Measurements from ENCODE around the gene FAT1.

Gene FAT1

DNA sequence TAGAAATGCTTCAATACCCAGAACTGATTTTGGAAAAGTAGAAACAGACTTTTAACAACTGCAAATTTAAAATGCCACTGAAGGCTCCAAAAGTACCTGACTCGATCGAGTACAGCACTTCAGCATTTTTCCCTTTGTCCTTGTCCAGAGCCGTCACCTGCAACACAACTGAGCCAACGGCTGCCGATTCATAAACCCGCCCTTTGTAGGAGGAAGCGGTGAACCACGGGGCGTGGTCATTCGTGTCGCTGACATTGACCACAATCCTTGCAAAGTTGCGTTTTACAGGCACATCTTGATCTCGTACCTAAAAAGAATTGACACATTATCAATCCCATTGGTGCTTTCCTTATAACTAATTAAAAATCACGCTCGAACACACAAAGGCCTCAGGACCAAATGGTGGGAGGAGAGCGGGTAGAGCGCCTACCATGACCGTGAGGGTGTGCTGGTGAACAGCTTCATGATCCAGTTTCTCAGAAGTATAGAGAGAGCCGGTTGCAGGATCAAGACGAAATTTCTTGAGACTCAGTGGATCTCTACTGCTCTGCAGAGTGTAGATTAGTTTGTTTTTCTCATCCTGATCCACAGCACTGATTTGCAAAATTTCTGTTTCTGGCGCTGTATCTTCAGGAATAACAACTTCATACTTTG, 95.5 kb downstream of the FAT1 start:
- Histone ChIP-seq H3F3A (ENCODE audit: control insufficient read depth, insufficient read depth) (no peaks in the 10 kb centered on the region), H3K79me2 (ENCODE audit: control insufficient read depth, low read length) (no peaks in the 10 kb centered on the region), H3K36me3 (ENCODE audit: control insufficient read depth, low read length) (no peaks in the 10 kb centered on the region), H3K4me1 (ENCODE audit: control insufficient read depth, low read length) (no peaks in the 10 kb centered on the region), H3K4me2 (ENCODE audit: low read length) (no peak overlapping the region), H4K20me1 (ENCODE audit: control insufficient read depth, insufficient read depth, low read depth, low read length) (no peaks in the 10 kb centered on the region), H3K4me3 (ENCODE audit: low read length) (no peak overlapping the region), H3K9me2 (replicated peaks; ENCODE audit: control insufficient read depth, low read length) (no peaks in the 10 kb centered on the region), H3K9me3 (ENCODE audit: control insufficient read depth, insufficient read depth, low read length) (no peaks in the 10 kb centered on the region; the same call in 1 of the 2 replicates), H3K27me3 (ENCODE audit: control insufficient read depth, low read length) (no peaks in the 10 kb centered on the region), H3K27ac (ENCODE audit: low read depth, low read length) (no peak overlapping the region)
- TF ChIP-seq EZH2phosphoT487 (IDR thresholded peaks at IDR 0.05; ENCODE audit: borderline replicate concordance, low read length) (no peak), CTCF (IDR thresholded peaks at IDR 0.05; ENCODE audit: low read depth, low read length, poor library complexity, severe bottlenecking) (no peak)

DNA sequence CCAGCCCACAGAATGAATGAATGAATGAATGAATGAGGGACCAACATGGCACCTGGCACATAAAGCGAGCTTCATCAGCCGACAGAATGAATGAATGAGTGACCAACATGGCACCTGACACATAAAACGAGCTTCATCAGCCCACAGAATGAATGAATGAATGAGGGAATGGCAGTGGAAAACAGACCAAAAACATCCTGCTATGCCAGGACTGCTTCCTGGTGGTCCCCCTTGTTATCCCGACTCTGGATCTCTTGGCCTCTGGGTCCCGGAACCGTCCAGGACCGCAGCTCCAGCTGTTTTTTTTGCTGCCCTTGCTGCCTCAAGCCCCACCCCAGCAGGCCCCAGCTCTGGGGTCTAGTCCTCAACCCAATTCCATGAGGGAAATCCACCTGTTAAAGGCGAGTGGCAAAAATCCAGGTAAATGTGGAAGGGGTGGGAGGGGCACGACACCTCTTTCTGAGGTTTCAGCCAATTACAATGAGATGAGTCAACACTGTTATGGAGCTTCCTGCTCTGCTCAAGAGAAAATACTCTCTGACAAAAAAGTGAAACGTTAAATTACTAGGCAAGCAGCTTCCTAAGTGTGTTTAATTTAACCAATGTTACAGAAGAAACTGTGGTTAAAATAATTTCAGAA, 96.3 kb downstream of the FAT1 start:
- TF ChIP-seq EZH2phosphoT487 (IDR thresholded peaks at IDR 0.05; ENCODE audit: borderline replicate concordance, low read length) (no peak), CTCF (IDR thresholded peaks at IDR 0.05; ENCODE audit: low read depth, low read length, poor library complexity, severe bottlenecking) (no peak)
- Histone ChIP-seq H3K4me1 (ENCODE audit: control insufficient read depth, low read length) (no peaks in the 10 kb centered on the region), H3K27me3 (ENCODE audit: control insufficient read depth, low read length) (no peaks in the 10 kb centered on the region), H4K20me1 (ENCODE audit: control insufficient read depth, insufficient read depth, low read depth, low read length) (no peaks in the 10 kb centered on the region), H3K9me2 (replicated peaks; ENCODE audit: control insufficient read depth, low read length) (no peaks in the 10 kb centered on the region), H3K79me2 (ENCODE audit: control insufficient read depth, low read length) (no peaks in the 10 kb centered on the region), H3K36me3 (ENCODE audit: control insufficient read depth, low read length) (no peaks in the 10 kb centered on the region), H3K4me2 (ENCODE audit: low read length) (no peak overlapping the region), H3F3A (ENCODE audit: control insufficient read depth, insufficient read depth) (no peaks in the 10 kb centered on the region), H3K27ac (ENCODE audit: low read depth, low read length) (no peak overlapping the region), H3K4me3 (ENCODE audit: low read length) (no peak overlapping the region), H3K9me3 (ENCODE audit: control insufficient read depth, insufficient read depth, low read length) (no peaks in the 10 kb centered on the region; the same call in 1 of the 2 replicates)

GRCh38 chr4:186624951-186625350, 98.7 kb downstream of the FAT1 start:
- TF ChIP-seq CTCF (IDR thresholded peaks at IDR 0.05; ENCODE audit: low read depth, low read length, poor library complexity, severe bottlenecking) (no peak), EZH2phosphoT487 (IDR thresholded peaks at IDR 0.05; ENCODE audit: borderline replicate concordance, low read length) (no peak)
- Histone ChIP-seq H3K9me2 (replicated peaks; ENCODE audit: control insufficient read depth, low read length) (no peaks in the 10 kb centered on the region), H3K27me3 (ENCODE audit: control insufficient read depth, low read length) (no peaks in the 10 kb centered on the region), H3K36me3 (ENCODE audit: control insufficient read depth, low read length) (no peaks in the 10 kb centered on the region), H3K9me3 (ENCODE audit: control insufficient read depth, insufficient read depth, low read length) (no peaks in the 10 kb centered on the region; the same call in 1 of the 2 replicates), H3K4me2 (ENCODE audit: low read length) (no peak overlapping the region), H4K20me1 (ENCODE audit: control insufficient read depth, insufficient read depth, low read depth, low read length) (no peaks in the 10 kb centered on the region), H3K4me3 (ENCODE audit: low read length) (no peak overlapping the region), H3F3A (ENCODE audit: control insufficient read depth, insufficient read depth) (no peaks in the 10 kb centered on the region), H3K4me1 (ENCODE audit: control insufficient read depth, low read length) (no peaks in the 10 kb centered on the region), H3K79me2 (ENCODE audit: control insufficient read depth, low read length) (no peaks in the 10 kb centered on the region), H3K27ac (ENCODE audit: low read depth, low read length) (no peak overlapping the region)

Data from DOHH2 (cell line).